ENCODE measurements around the gene TTLL9.
A peak's percentile ranks its signal among the peaks of the same experiment; 100 is the strongest.

The TTLL9 gene

GRCh38 chr20:31951530-31952453 lies 81.4 kb downstream of the TTLL9 start, which contains the start of gene PDRG1:
PDRG1 (minus strand) TSS chr20:31952046; CDS start chr20:31951961, 85 bp downstream.
- TF ChIP-seq ZFP30 (CRISPR knock-in tag; IDR thresholded peaks at IDR 0.05) (no peak), TSHZ2 (CRISPR knock-in tag; IDR thresholded peaks at IDR 0.05) (no peak), GLIS3 (CRISPR knock-in tag; IDR thresholded peaks at IDR 0.05) (no peak), CSDC2 (CRISPR knock-in tag; IDR thresholded peaks at IDR 0.05) (no peak), CREB5 (CRISPR knock-in tag; IDR thresholded peaks at IDR 0.05; ENCODE audit: low read depth) (no peak), ESRRG (CRISPR knock-in tag; IDR thresholded peaks at IDR 0.05) (no peak), TOX (CRISPR knock-in tag; IDR thresholded peaks at IDR 0.05; ENCODE audit: borderline replicate concordance) (no peak), ZNF8 (CRISPR knock-in tag; IDR thresholded peaks at IDR 0.05) (no peak), TCF4 (CRISPR knock-in tag; IDR thresholded peaks at IDR 0.05; ENCODE audit: borderline replicate concordance) (no peak), OSR1 (CRISPR knock-in tag; IDR thresholded peaks at IDR 0.05) (no peak), ZFP3 (CRISPR knock-in tag; IDR thresholded peaks at IDR 0.05) (no peak), ARNTL (CRISPR knock-in tag; IDR thresholded peaks at IDR 0.05; ENCODE audit: borderline replicate concordance, low read depth) (no peak), BACH2 (CRISPR knock-in tag; IDR thresholded peaks at IDR 0.05; ENCODE audit: borderline replicate concordance) (no peak), PPARA (CRISPR knock-in tag; IDR thresholded peaks at IDR 0.05; ENCODE audit: borderline replicate concordance) (no peak), PATZ1 (CRISPR knock-in tag; IDR thresholded peaks at IDR 0.05; ENCODE audit: borderline replicate concordance) (no peak), RARB (CRISPR knock-in tag; IDR thresholded peaks at IDR 0.05) (no peak), CSRNP3 (CRISPR knock-in tag; IDR thresholded peaks at IDR 0.05) (no peak), SNAI2 (CRISPR knock-in tag; IDR thresholded peaks at IDR 0.05) (no peak), POU6F1 (CRISPR knock-in tag; IDR thresholded peaks at IDR 0.05; ENCODE audit: borderline replicate concordance, low read depth) (no peak)
- peak; percentile 98 for ATAC-seq

GRCh38 chr20:31953556-31954148 lies 83.2 kb downstream of the TTLL9 start:
- ATAC-seq = no peak
- TF ChIP-seq ZNF8 (CRISPR knock-in tag; IDR thresholded peaks at IDR 0.05) (no peak), ZFP30 (CRISPR knock-in tag; IDR thresholded peaks at IDR 0.05) (no peak), ISL1 (CRISPR knock-in tag; IDR thresholded peaks at IDR 0.05) (no peak), RARB (CRISPR knock-in tag; IDR thresholded peaks at IDR 0.05) (no peak), SNAI2 (CRISPR knock-in tag; IDR thresholded peaks at IDR 0.05) (no peak), ZC3H10 (CRISPR knock-in tag; IDR thresholded peaks at IDR 0.05) (no peak), TCF4 (CRISPR knock-in tag; IDR thresholded peaks at IDR 0.05; ENCODE audit: borderline replicate concordance) (no peak), PPARA (CRISPR knock-in tag; IDR thresholded peaks at IDR 0.05; ENCODE audit: borderline replicate concordance) (no peak), CSRNP3 (CRISPR knock-in tag; IDR thresholded peaks at IDR 0.05) (no peak), TSHZ2 (CRISPR knock-in tag; IDR thresholded peaks at IDR 0.05) (no peak), OSR1 (CRISPR knock-in tag; IDR thresholded peaks at IDR 0.05) (no peak), ZNF565 (CRISPR knock-in tag; conservative IDR thresholded peaks at IDR 0.05; ENCODE audit: low read depth) (no peak), TOX (CRISPR knock-in tag; IDR thresholded peaks at IDR 0.05; ENCODE audit: borderline replicate concordance) (no peak)
